Muscle of arm (tissue), 12 donors: ENCODE measurements around the gene TCEA2. TPM values are rescaled to one million over a fixed set of nuclear protein-coding genes. Genes with fewer than 3 reads are reported as not detected.
A peak's percentile ranks its signal among the peaks of the same experiment; 100 is the strongest.
"Not testable (repeated sequence)": the region's sequence is repeated elsewhere in the genome, so short reads cannot be mapped to it uniquely, and the experiment has no call there.

Source experiments
- DNase-seq: peaks from one replicate; pipeline ENCODE4 v3.0.0-alpha.2; 2013
- polyA plus RNA-seq, 12 donors: library from polyadenylated mRNA; unstranded; fragments of 120-200 nt; gene quantifications; one replicate each; pipeline ENCODE4 v1.2.1, GENCODE V29; 2013; ENCODE audit not compliant: insufficient read length in 12 of 12

TCEA2 gene
- polyA plus RNA-seq, 12 donors = 35.5 to 59.2 (median 42.4) TPM; not detected in 1

GRCh38 chr20:64106981-64107735 is 44.2 kb downstream of the TCEA2 start, which contains the start of gene NPBWR2:
Gene NPBWR2 (minus strand): TSS chr20:64107565. CDS start chr20:64106831, 734 bp downstream.
- no peak for DNase-seq

GRCh38 chr20:64107736-64108457 is 44.9 kb downstream of the TCEA2 start:
- DNase-seq = no peak

GRCh38 chr20:64108731-64109681 is 46.0 kb downstream of the TCEA2 start:
- DNase-seq = no peak

GRCh38 chr20:64109831-64110391 is 46.9 kb downstream of the TCEA2 start:
- no peak for DNase-seq

GRCh38 chr20:64110411-64111068 is 47.5 kb downstream of the TCEA2 start:
- no peak for DNase-seq

- DNase-seq = no peak
These were observed 49.0 kb downstream of the TCEA2 start for GRCh38 chr20:64111841-64112641.

- peak; percentile 10 for DNase-seq
These were observed 49.9 kb downstream of the TCEA2 start for GRCh38 chr20:64112691-64113443.

- DNase-seq = no peak
These were observed 50.4 kb downstream of the TCEA2 start for GRCh38 chr20:64113444-64113775.

GRCh38 chr20:64113796-64114355 is 50.9 kb downstream of the TCEA2 start:
- no peak for DNase-seq

- no peak for DNase-seq
These were observed 51.5 kb downstream of the TCEA2 start for GRCh38 chr20:64114356-64114971.

GRCh38 chr20:64115171-64115911 is 52.3 kb downstream of the TCEA2 start:
- DNase-seq = no peak

GRCh38 chr20:64116016-64116415 is 53.0 kb downstream of the TCEA2 start:
- DNase-seq = no peak

GRCh38 chr20:64116541-64117431 is 53.8 kb downstream of the TCEA2 start:
- no peak for DNase-seq

GRCh38 chr20:64117432-64117777 is 54.4 kb downstream of the TCEA2 start:
- DNase-seq = not testable (repeated sequence)

- DNase-seq = no peak
These were observed 56.3 kb downstream of the TCEA2 start for GRCh38 chr20:64119301-64119680.

- DNase-seq = peak; percentile 18
These were observed 56.8 kb downstream of the TCEA2 start for GRCh38 chr20:64119681-64120341.
